ENCODE results near the gene VPREB3.

VPREB3 gene

GRCh38 chr22:23754220-23754919, at the start of gene VPREB3:
TSS of gene VPREB3 (minus strand) at chr22:23754425. CDS start at chr22:23754363, 62 bp downstream.
- DNase-seq (ENCODE audit: low read depth in 4 of 4, low spot score in 1 of 4) = no peak

- DNase-seq (ENCODE audit: low read depth in 4 of 4, low spot score in 1 of 4) = no peak
Measured at GRCh38 chr22:23803001-23803819, 49.0 kb upstream of the VPREB3 start.

DNA sequence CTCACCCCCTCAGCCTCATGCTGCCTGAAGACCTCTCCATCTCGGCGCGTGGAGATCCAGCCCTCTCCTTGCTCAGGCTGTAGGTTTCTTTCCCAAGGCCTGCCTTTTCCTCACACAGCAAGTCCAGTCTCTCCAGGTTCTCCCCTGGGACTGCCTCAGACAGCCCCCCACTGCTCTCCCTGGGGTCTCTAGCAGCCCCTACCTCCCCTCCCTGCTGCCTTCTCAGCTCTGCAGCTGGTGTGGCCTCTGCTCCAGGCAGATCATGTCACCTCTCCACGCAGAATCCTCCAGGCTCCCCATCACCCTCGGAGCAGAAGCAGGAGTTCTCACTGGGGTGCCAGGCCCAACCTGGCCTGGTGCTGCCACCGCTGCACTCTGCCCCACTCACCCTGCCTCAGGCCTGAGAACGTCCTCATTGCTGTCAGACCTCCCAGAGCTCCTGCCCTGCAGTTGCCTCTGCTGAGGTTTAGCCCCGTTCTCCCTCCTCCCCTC, 47.7 kb upstream of the VPREB3 start:
- DNase-seq (ENCODE audit: low read depth in 4 of 4, low spot score in 1 of 4) = no peak

DNA sequence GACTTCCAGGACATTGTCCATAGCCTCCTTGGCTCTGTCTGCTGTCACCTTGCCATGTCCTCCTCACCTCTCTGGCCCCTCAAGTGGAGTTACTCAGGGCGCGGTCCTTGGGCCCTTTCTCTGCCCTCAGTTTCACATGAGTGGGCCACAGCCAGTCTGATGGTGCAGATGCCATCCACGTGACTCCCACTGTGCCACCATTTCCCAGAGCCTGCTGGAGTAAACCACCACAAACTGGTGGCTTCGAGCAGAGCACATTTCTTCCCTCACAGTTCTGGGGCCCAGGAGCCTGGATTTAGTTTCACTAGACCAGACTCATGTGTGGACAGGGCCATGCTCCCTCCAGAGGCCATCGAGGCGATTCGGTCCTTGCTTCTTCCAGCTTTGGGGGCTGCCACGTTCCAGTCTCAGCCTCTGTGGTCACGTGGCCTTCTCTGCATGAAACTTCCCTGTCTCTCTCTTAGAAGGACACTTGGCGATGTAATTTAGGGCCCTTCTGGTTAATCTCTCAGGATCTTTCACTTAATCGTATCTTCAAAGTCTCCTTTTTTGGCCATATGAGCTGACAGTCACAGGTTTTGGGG, 47.1 kb upstream of the VPREB3 start:
- DNase-seq (ENCODE audit: low read depth in 4 of 4, low spot score in 1 of 4) = no peak

GRCh38 chr22:23800297-23801237, 46.3 kb upstream of the VPREB3 start:
- DNase-seq (ENCODE audit: low read depth in 4 of 4, low spot score in 1 of 4) = no peak

- no peak for DNase-seq (ENCODE audit: low read depth in 4 of 4, low spot score in 1 of 4)
Measured at GRCh38 chr22:23796461-23796860, 42.2 kb upstream of the VPREB3 start.

GRCh38 chr22:23793326-23793725, 39.1 kb upstream of the VPREB3 start:
- no peak for DNase-seq (ENCODE audit: low read depth in 4 of 4, low spot score in 1 of 4)

- no peak for DNase-seq (ENCODE audit: low read depth in 4 of 4, low spot score in 1 of 4)
Measured at GRCh38 chr22:23791738-23792645, 37.8 kb upstream of the VPREB3 start.

GRCh38 chr22:23790819-23791737, 36.9 kb upstream of the VPREB3 start:
- no peak for DNase-seq (ENCODE audit: low read depth in 4 of 4, low spot score in 1 of 4)

DNA sequence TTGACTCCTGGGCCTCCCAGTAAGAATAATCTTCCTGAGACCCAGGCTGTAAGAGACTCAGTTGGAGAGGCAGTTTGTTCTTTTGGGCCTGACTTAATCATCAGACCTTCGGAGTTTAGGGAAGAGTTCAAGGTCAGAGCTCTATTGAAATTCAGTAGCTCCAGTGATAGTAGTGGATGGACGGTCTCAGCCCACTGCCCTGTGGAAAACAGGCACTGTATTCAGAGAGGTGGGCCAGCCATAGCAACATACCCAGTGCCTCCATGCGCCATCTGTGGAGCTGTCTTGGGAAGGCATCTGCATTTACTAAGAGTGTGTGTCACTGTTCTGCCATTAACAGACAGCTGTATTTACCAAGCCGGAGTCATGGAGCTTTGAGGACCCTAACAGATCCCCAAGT, 35.4 kb upstream of the VPREB3 start:
- no peak for DNase-seq (ENCODE audit: low read depth in 4 of 4, low spot score in 1 of 4)

DNA sequence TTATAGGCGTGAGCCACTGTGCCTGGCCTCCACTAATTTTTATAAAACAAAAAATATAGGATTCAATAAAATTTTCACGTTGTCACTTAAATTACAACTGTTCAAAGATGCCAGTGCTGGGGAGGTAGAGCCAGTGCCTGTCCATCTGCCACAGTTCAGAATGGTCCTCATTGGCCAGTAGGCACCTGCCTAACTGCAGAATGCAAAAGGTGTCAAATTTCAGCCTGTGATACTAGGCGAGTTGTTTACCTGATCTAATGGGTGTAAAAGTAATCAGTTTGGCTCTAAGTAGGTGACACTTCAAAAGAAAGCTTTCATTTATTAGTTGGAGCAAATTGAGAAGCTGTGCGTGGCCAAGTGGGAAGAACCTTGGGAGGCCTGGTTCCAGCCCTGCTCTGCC, 34.9 kb upstream of the VPREB3 start:
- no peak for DNase-seq (ENCODE audit: low read depth in 4 of 4, low spot score in 1 of 4)

DNA sequence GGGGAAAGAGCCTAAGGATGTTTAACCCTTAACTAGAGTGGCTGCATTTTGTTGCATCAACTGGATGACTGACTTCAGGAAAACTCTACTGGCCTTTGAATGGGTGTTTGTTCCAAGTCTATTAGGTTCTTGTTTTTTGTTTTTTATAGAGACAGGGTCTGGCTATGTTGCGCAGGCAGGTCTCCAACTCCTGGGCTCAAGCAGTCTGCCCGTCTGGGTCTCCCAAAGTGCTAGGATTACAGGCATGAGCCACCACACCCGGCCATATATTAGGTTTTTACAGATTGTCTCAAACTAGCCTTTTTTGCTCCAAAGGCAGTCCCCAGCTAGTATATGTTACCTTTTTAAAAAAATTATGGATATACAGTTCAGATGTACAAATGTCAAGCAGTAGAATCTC, 33.7 kb upstream of the VPREB3 start:
- no peak for DNase-seq (ENCODE audit: low read depth in 4 of 4, low spot score in 1 of 4)

DNA sequence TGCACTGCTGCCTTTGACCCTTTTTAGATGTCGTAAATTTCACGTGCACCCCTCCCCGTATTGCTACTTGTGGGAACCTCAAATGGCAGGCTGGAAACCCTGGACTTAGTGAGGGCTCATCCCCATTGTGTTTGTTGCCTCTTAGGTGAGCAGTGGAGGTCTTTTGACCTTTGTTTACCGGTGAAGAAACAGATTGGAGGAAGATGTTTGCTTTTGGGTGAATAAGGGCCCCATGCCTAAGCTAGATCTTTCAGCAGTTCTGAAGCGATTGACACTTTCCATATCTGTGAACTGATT, 33.3 kb upstream of the VPREB3 start:
- no peak for DNase-seq (ENCODE audit: low read depth in 4 of 4, low spot score in 1 of 4)

GRCh38 chr22:23786752-23787599, 32.8 kb upstream of the VPREB3 start, which contains the start of gene SMARCB1:
TSS of gene SMARCB1 (plus strand) at chr22:23786966. CDS start at chr22:23787170, 204 bp downstream.
- DNase-seq (ENCODE audit: low read depth in 4 of 4, low spot score in 1 of 4) = peak; percentile 78 to 87 (median 82)

GRCh38 chr22:23786261-23786710, 32.1 kb upstream of the VPREB3 start:
- no peak for DNase-seq (ENCODE audit: low read depth in 4 of 4, low spot score in 1 of 4)

DNA sequence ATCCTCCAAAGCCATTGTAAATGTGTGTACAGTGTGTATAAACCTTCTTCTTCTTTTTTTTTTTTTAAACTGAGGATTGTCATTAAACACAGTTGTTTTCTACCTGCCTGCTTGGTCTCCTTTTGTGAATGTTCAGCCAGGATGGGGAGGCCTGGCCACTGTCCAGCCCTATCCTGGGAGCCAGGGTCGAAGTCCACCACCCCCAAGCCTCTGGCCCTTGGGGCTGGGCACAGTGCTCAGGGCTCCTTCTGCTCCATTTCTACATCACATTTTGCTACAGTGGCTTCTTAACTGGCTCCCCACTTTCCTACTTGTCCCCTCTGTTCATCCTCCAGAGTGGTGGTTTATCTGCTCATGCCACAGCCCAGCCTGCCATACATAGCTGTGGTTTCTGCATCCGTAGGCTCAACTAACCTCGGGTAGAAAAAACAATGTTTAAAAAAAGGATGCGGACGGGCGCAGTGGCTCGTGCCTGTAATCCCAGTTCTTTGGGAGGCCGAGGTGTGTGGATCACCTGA, 30.0 kb upstream of the VPREB3 start:
- DNase-seq (ENCODE audit: low read depth in 4 of 4, low spot score in 1 of 4) = no peak

GRCh38 chr22:23783265-23784150, 29.3 kb upstream of the VPREB3 start:
- DNase-seq (ENCODE audit: low read depth in 4 of 4, low spot score in 1 of 4) = no peak
